Measurements from ENCODE around the gene PLEKHO2.

The PLEKHO2 gene

GRCh38 chr15:64894395-64895056 is 52.8 kb downstream of the PLEKHO2 start:
- H2AFZ ChIP-seq (ENCODE audit: low read depth, low read length), result peak overlapping the region; percentile 32
- no peak overlapping the region for H3K4me3 ChIP-seq (ENCODE audit: low read length)
- peaks cover 7% of the 10 kb centered on the region for H3K4me1 ChIP-seq (ENCODE audit: insufficient read depth, low read length)
- no peaks in the 10 kb centered on the region for H3K9me3 ChIP-seq (ENCODE audit: low read length)
- H3K36me3 ChIP-seq (ENCODE audit: insufficient read depth, low read length), result no peaks in the 10 kb centered on the region
- H3K27me3 ChIP-seq (ENCODE audit: insufficient read depth, low read length), result no peaks in the 10 kb centered on the region

- Histone ChIP-seq H3K4me1 (ENCODE audit: insufficient read depth, low read length) (peaks cover 7% of the 10 kb centered on the region), H3K36me3 (ENCODE audit: insufficient read depth, low read length) (no peaks in the 10 kb centered on the region), H2AFZ (ENCODE audit: low read depth, low read length) (no peak overlapping the region), H3K9me3 (ENCODE audit: low read length) (no peaks in the 10 kb centered on the region), H3K4me3 (ENCODE audit: low read length) (no peak overlapping the region), H3K27me3 (ENCODE audit: insufficient read depth, low read length) (no peaks in the 10 kb centered on the region)
Observed at GRCh38 chr15:64895285-64896065, 53.8 kb downstream of the PLEKHO2 start.

GRCh38 chr15:64896371-64897069 is 54.8 kb downstream of the PLEKHO2 start:
- Histone ChIP-seq H3K4me3 (ENCODE audit: low read length) (no peak overlapping the region), H3K9me3 (ENCODE audit: low read length) (no peaks in the 10 kb centered on the region), H3K36me3 (ENCODE audit: insufficient read depth, low read length) (no peaks in the 10 kb centered on the region), H3K4me1 (ENCODE audit: insufficient read depth, low read length) (peaks cover 7% of the 10 kb centered on the region), H2AFZ (ENCODE audit: low read depth, low read length) (no peak overlapping the region), H3K27me3 (ENCODE audit: insufficient read depth, low read length) (no peaks in the 10 kb centered on the region)

GRCh38 chr15:64897345-64897985 is 55.8 kb downstream of the PLEKHO2 start:
- Histone ChIP-seq H3K27me3 (ENCODE audit: insufficient read depth, low read length) (no peaks in the 10 kb centered on the region), H2AFZ (ENCODE audit: low read depth, low read length) (no peak overlapping the region), H3K9me3 (ENCODE audit: low read length) (no peaks in the 10 kb centered on the region), H3K4me3 (ENCODE audit: low read length) (no peak overlapping the region), H3K4me1 (ENCODE audit: insufficient read depth, low read length) (peaks cover 7% of the 10 kb centered on the region), H3K36me3 (ENCODE audit: insufficient read depth, low read length) (no peaks in the 10 kb centered on the region)

GRCh38 chr15:64898406-64898805 is 56.7 kb downstream of the PLEKHO2 start:
- Histone ChIP-seq H3K27me3 (ENCODE audit: insufficient read depth, low read length) (no peaks in the 10 kb centered on the region), H3K4me1 (ENCODE audit: insufficient read depth, low read length) (peaks cover 7% of the 10 kb centered on the region), H3K4me3 (ENCODE audit: low read length) (no peak overlapping the region), H3K36me3 (ENCODE audit: insufficient read depth, low read length) (no peaks in the 10 kb centered on the region), H2AFZ (ENCODE audit: low read depth, low read length) (no peak overlapping the region), H3K9me3 (ENCODE audit: low read length) (no peaks in the 10 kb centered on the region)

- Histone ChIP-seq H3K9me3 (ENCODE audit: low read length) (no peaks in the 10 kb centered on the region), H2AFZ (ENCODE audit: low read depth, low read length) (no peak overlapping the region), H3K4me1 (ENCODE audit: insufficient read depth, low read length) (no peaks in the 10 kb centered on the region), H3K4me3 (ENCODE audit: low read length) (no peak overlapping the region), H3K36me3 (ENCODE audit: insufficient read depth, low read length) (no peaks in the 10 kb centered on the region), H3K27me3 (ENCODE audit: insufficient read depth, low read length) (no peaks in the 10 kb centered on the region)
Observed at GRCh38 chr15:64901141-64901540, 59.4 kb downstream of the PLEKHO2 start.

- Histone ChIP-seq H3K27me3 (ENCODE audit: insufficient read depth, low read length) (no peaks in the 10 kb centered on the region), H3K9me3 (ENCODE audit: low read length) (peaks cover 5% of the 10 kb centered on the region), H3K4me3 (ENCODE audit: low read length) (no peak overlapping the region), H2AFZ (ENCODE audit: low read depth, low read length) (no peak overlapping the region), H3K4me1 (ENCODE audit: insufficient read depth, low read length) (no peaks in the 10 kb centered on the region), H3K36me3 (ENCODE audit: insufficient read depth, low read length) (no peaks in the 10 kb centered on the region)
Observed at GRCh38 chr15:64901914-64902313, 60.2 kb downstream of the PLEKHO2 start.

GRCh38 chr15:64902863-64903262 is 61.1 kb downstream of the PLEKHO2 start:
- H2AFZ ChIP-seq (ENCODE audit: low read depth, low read length), result no peak overlapping the region

GRCh38 chr15:64903326-64903950 is 61.7 kb downstream of the PLEKHO2 start:
- H3K36me3 ChIP-seq (ENCODE audit: insufficient read depth, low read length), result no peaks in the 10 kb centered on the region
- peaks cover 8% of the 10 kb centered on the region for H3K9me3 ChIP-seq (ENCODE audit: low read length)
- no peak overlapping the region for H3K4me3 ChIP-seq (ENCODE audit: low read length)
- no peaks in the 10 kb centered on the region for H3K4me1 ChIP-seq (ENCODE audit: insufficient read depth, low read length)
- no peak overlapping the region for H2AFZ ChIP-seq (ENCODE audit: low read depth, low read length)
- no peaks in the 10 kb centered on the region for H3K27me3 ChIP-seq (ENCODE audit: insufficient read depth, low read length)

More at GRCh38 chr15:64902863-64903262, 61.1 kb downstream of the PLEKHO2 start:
- Histone ChIP-seq H3K4me1 (ENCODE audit: insufficient read depth, low read length) (no peaks in the 10 kb centered on the region), H3K9me3 (ENCODE audit: low read length) (peaks cover 8% of the 10 kb centered on the region), H3K36me3 (ENCODE audit: insufficient read depth, low read length) (no peaks in the 10 kb centered on the region), H3K27me3 (ENCODE audit: insufficient read depth, low read length) (no peaks in the 10 kb centered on the region), H3K4me3 (ENCODE audit: low read length) (no peak overlapping the region)

GRCh38 chr15:64904189-64904588 is 62.5 kb downstream of the PLEKHO2 start:
- Histone ChIP-seq H3K4me3 (ENCODE audit: low read length) (no peak overlapping the region), H3K36me3 (ENCODE audit: insufficient read depth, low read length) (no peaks in the 10 kb centered on the region), H3K4me1 (ENCODE audit: insufficient read depth, low read length) (no peaks in the 10 kb centered on the region), H2AFZ (ENCODE audit: low read depth, low read length) (no peak overlapping the region), H3K27me3 (ENCODE audit: insufficient read depth, low read length) (no peaks in the 10 kb centered on the region), H3K9me3 (ENCODE audit: low read length) (peaks cover 8% of the 10 kb centered on the region)

GRCh38 chr15:64905119-64905831 is 63.6 kb downstream of the PLEKHO2 start:
- Histone ChIP-seq H2AFZ (ENCODE audit: low read depth, low read length) (no peak overlapping the region), H3K9me3 (ENCODE audit: low read length) (peaks cover 8% of the 10 kb centered on the region), H3K4me3 (ENCODE audit: low read length) (no peak overlapping the region), H3K27me3 (ENCODE audit: insufficient read depth, low read length) (no peaks in the 10 kb centered on the region), H3K36me3 (ENCODE audit: insufficient read depth, low read length) (no peaks in the 10 kb centered on the region), H3K4me1 (ENCODE audit: insufficient read depth, low read length) (no peaks in the 10 kb centered on the region)

GRCh38 chr15:64905941-64906340 is 64.2 kb downstream of the PLEKHO2 start:
- Histone ChIP-seq H3K36me3 (ENCODE audit: insufficient read depth, low read length) (no peaks in the 10 kb centered on the region), H3K4me1 (ENCODE audit: insufficient read depth, low read length) (no peaks in the 10 kb centered on the region), H3K27me3 (ENCODE audit: insufficient read depth, low read length) (no peaks in the 10 kb centered on the region), H3K4me3 (ENCODE audit: low read length) (no peak overlapping the region), H3K9me3 (ENCODE audit: low read length) (peaks cover 8% of the 10 kb centered on the region), H2AFZ (ENCODE audit: low read depth, low read length) (no peak overlapping the region)

All from neuron (in vitro differentiated cells).